Measurements from ENCODE around the gene UBC.
"Not testable (repeated sequence)": the region's sequence is repeated elsewhere in the genome, so short reads cannot be mapped to it uniquely, and the experiment has no call there.

The UBC gene

GRCh38 chr12:124883263-124884130 lies 31.0 kb downstream of the UBC start:
- DNase-seq, result no peak

DNA sequence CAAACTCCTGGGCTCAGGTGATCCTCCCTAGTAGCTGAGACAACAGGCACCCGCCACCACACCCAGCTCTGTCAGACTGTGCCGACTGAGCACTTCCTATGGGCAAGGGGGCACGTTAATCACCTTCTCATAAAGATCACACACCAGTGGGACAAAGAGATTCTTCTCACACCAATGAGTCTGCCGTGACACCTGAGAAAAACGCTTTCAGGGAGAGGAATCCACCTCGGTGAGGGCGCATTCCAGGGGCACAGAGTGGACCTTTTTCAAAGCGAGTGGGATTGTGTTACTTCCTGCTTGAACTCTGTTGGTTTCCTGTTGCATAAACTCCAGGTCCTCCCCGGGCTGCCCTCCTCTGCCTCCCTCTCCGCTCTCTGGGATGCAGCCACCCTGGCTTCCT lies 33.3 kb downstream of the UBC start:
- no peak for DNase-seq

DNA sequence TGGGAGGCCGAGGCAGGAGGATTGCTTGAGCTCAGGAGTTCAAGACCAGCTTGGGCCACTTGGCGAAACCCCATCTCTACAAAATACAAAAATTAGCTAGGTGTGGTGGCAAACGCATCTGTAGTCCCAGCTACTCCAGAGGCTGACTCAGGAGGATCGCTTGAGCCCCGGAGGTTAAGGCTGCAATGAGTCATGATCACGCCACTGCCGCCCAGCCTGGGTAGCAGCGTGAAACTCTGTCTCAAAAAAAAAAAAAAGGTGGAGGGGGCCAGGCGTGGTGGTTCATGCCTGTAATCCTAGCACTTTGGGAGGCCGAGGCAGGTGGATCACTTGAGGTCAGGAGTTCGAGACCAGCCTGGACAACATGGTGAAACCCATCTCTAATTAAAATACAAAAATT lies 34.1 kb downstream of the UBC start:
- DNase-seq, result not testable (repeated sequence)

DNA sequence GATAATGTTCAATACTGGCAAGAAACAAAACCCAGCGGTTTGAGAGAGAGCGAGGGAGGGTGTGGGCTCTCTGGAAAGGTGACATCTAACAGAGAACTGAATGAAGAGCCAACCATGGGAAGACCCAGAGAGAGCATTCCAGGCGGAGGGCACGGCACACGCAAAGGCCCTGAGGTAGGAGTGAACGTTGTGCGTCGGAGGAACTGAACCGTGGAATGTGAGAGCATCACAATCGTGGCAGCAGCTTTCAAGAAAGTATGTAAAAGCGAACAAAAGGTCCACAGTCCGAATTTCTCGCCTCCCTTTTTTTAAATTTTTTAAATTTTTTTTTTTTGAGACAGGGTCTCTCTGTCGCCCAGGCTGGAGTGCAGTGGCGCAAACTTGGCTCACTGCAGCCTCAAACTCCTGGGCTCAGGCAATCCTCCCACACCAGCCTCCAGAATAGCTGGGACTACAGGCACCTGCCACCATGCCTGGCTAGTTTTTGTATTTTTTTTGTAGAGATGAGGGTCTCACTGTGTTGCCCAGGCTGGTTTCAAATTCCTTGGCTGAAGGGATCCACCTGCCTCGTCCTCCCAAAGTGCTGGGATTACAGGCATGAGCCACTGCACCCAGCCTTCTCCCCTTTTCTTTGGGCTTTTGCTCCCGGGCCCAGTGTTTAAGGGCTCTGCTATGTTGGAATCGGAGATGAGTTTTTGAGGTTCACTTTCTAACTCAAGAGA lies 35.5 kb downstream of the UBC start:
- DNase-seq, result no peak

- DNase-seq, result no peak
Observed at GRCh38 chr12:124877423-124877822, 37.0 kb downstream of the UBC start.

DNA sequence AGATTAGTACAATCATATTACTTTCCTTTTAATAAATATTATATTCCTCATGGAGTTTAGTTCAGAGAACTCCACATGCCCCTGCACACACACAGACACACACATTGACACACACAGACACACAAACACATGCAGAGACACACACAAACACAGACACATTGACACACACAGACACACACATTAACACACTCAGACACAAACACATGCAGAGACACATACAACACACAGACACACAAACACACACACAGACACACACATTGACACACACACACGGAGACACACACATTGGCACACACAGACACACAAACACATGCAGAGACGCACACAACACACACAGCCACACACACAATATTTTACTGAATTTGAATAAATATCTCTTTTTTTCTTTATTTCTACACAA lies 38.3 kb downstream of the UBC start:
- DNase-seq, result no peak

- no peak for DNase-seq
Observed at GRCh38 chr12:124875803-124876132, 38.7 kb downstream of the UBC start.

GRCh38 chr12:124874988-124875802 lies 39.3 kb downstream of the UBC start:
- no peak for DNase-seq

DNA sequence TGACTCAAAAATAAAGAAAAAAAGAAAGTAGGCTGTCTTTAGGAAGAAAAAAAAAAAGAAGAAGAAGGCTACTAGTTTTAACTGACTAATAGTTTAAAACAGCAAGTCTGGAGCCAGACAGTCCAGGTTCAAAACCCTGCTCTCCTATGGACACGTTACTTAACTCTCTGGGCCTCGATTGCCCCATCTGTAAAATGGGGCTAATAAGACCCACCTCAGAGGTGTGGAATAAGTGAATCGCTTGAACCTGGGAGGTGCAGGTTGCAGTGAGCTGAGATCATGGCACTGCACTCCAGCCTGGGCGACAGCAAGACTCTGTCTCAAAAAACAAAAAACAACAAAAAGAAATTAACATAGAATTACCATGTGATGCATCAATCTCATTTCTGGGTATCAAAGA lies 40.3 kb downstream of the UBC start:
- DNase-seq, result no peak

GRCh38 chr12:124872068-124872719 lies 42.3 kb downstream of the UBC start:
- no peak for DNase-seq

DNA sequence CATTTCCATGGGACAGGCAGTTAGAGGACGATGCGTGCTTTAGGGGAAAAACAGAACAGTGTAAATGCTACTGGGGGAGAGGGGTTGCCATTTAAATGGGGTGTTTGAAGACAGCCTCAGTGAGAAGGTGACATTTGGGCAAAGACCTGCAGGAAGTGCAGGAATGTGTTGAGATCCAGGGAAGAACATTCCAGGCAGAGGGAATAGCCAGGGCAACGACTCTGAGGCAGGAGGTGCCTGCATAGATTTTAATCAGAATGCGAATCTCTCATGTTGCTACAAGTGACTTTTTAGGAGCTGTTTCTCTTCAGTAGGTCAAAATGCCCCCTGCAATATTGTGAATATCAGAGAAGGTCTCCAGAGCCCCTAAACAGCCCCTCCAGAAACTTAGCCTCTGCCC lies 43.2 kb downstream of the UBC start:
- DNase-seq, result no peak

DNA sequence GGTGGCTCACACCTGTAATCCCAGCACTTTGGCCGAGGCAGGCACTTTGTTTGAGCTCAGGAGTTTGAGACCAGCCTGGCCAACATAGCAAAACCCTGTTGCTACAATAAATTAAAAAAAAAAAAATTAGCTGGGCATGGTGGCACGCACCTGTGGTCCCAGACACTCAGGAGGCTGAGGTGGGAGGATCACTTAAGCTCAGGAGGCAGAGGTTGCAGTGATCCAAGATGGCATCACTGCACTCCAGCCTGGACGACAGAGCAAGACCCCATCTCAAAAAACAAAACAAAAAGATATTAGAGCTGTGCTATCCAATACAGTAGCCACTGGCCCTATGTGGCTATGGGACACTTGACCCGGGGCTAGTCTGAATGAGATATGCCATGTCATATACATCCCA lies 43.9 kb downstream of the UBC start:
- DNase-seq, result no peak

- DNase-seq, result no peak
Observed at GRCh38 chr12:124869059-124869665, 45.3 kb downstream of the UBC start.

- no peak for DNase-seq
Observed at GRCh38 chr12:124868252-124869058, 46.0 kb downstream of the UBC start.

DNA sequence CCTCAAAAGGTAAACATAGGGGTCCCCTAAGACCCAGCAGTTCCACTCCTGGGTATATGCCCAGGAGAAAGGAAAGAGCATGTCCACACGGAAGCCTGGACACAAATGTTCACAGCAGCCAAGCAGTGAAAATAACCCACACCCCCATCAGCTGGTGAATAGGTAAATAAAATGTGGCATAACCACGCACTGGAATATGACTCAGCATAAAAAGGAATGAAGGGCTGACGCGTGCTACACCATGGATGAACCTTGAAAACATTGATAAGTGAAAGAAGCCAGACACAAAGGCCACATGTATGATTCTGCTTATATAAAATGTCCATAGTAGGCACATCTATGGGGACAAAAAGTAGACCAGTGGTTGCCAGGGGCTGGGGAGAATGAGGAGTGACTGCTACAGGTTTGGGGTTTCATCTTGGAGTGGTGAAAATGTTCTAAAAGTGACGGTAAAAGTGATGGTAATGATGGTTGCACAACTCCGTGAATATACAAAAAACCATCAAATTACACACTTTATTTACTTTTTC lies 47.0 kb downstream of the UBC start:
- DNase-seq, result no peak

- no peak for DNase-seq
Observed at GRCh38 chr12:124866883-124867400, 47.5 kb downstream of the UBC start.

- no peak for DNase-seq
Observed at GRCh38 chr12:124866195-124866882, 48.1 kb downstream of the UBC start.

DNA sequence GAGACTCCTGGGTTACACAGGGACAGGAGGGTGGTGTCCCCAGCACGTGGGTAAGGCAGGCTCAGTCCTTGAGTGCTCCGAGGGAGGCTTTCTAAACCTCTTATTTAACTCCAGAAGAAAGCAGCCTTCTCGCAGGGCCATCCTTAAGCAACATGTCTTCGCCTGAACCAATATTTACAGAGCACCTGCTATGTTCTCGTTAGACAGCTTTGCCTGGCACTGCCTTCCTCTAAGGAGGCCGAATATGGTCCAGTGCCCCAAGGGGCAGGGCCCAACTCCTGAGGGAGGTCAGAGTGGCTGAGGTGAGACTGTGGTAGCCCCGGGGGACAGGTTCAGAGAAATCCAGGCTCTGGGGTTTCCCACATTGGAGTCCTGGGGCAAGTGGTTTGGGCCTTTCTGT lies 48.7 kb downstream of the UBC start:
- no peak for DNase-seq

DNA sequence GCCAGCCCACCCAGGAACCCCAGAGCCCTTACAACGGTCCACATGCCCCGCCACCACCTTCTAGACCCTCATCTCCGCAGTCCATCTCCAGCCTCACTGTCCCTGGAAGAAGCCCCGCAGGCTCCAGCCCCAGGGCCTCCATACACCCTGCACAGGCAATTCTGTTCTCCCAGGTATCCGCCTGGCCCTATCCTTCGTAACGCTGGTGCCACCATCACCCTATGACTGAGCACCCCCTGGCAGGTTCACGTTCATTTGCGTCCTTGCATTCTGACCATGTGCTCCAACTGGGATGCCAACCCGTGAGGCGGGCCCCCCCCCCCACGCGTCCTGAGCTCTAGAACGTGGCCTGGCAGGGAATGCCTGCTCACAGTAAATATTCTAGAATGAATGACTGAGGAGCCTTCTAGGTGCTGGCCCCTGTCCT lies 50.1 kb downstream of the UBC start:
- peak in 1 of 4 experiments; percentile 3 for DNase-seq
